Activated CD4-positive, alpha-beta T cell treated with anti-CD3 and anti-CD28 coated beads, Interleukin-2, amount 50 U/mL, for 48 hours (primary cell): ENCODE data around the gene NFATC1.
"Not testable (repeated sequence)": the region's sequence is repeated elsewhere in the genome, so short reads cannot be mapped to it uniquely, and the experiment has no call there.

Source experiments
- DNase-seq, 2 experiments: peaks; one replicate each; pipeline ENCODE4 v3.0.0-alpha.2; 2020

The NFATC1 gene

GRCh38 chr18:79376661-79377060 is 19.1 kb upstream of the NFATC1 start:
- DNase-seq: not testable (repeated sequence)

GRCh38 chr18:79377187-79377891 is 18.4 kb upstream of the NFATC1 start:
- no peak for DNase-seq

GRCh38 chr18:79378536-79379250 is 17.0 kb upstream of the NFATC1 start:
- peak; percentile 87 to 90 for DNase-seq

- DNase-seq: no peak
Observed at GRCh38 chr18:79379251-79379905, 16.4 kb upstream of the NFATC1 start.

- no peak for DNase-seq
Observed at GRCh38 chr18:79379931-79380815, 15.6 kb upstream of the NFATC1 start.

- peak; percentile 83 to 85 for DNase-seq
Observed at GRCh38 chr18:79380816-79381806, 14.6 kb upstream of the NFATC1 start.

- no peak for DNase-seq
Observed at GRCh38 chr18:79381811-79382311, 13.9 kb upstream of the NFATC1 start.

GRCh38 chr18:79382681-79383387 is 12.9 kb upstream of the NFATC1 start:
- no peak for DNase-seq

- DNase-seq: no peak
Observed at GRCh38 chr18:79383388-79384056, 12.2 kb upstream of the NFATC1 start.

- no peak for DNase-seq
Observed at GRCh38 chr18:79384151-79384807, 11.5 kb upstream of the NFATC1 start.

- no peak for DNase-seq
Observed at GRCh38 chr18:79384834-79385233, 10.9 kb upstream of the NFATC1 start.

GRCh38 chr18:79385326-79385707 is 10.4 kb upstream of the NFATC1 start:
- no peak for DNase-seq

GRCh38 chr18:79385708-79386341 is 9.9 kb upstream of the NFATC1 start:
- no peak for DNase-seq

- DNase-seq: no peak
Observed at GRCh38 chr18:79386547-79386946, 9.2 kb upstream of the NFATC1 start.

GRCh38 chr18:79387214-79387613 is 8.5 kb upstream of the NFATC1 start:
- DNase-seq: no peak

- no peak for DNase-seq
Observed at GRCh38 chr18:79387615-79388014, 8.1 kb upstream of the NFATC1 start.

- DNase-seq: no peak
Observed at GRCh38 chr18:79388043-79388442, 7.7 kb upstream of the NFATC1 start.

- DNase-seq: no peak
Observed at GRCh38 chr18:79389689-79390088, 6.0 kb upstream of the NFATC1 start.

- DNase-seq: no peak
Observed at GRCh38 chr18:79392226-79392625, 3.5 kb upstream of the NFATC1 start.
